HL-60 (cell line): ENCODE data around the gene VIPR2.

Experiments used
- CTCF ChIP-seq: IDR thresholded peaks from one replicate; pipeline ENCODE4 v1.5.1; 2011; ENCODE audit warnings: low read length, control low read depth, inconsistent platforms; ENCODE audit not compliant: insufficient read depth
- POLR2AphosphoS5 ChIP-seq: IDR thresholded peaks from 2 replicates; pipeline ENCODE4 v1.6.1; 2012; ENCODE audit warnings: low read depth

- no peak for TF ChIP-seq CTCF
- TF ChIP-seq POLR2AphosphoS5, result no peak
Measured at GRCh38 chr7:159116581-159117339, 27.9 kb downstream of the VIPR2 start.
